ENCODE measurements around the gene GDI1.

GDI1 gene

DNA sequence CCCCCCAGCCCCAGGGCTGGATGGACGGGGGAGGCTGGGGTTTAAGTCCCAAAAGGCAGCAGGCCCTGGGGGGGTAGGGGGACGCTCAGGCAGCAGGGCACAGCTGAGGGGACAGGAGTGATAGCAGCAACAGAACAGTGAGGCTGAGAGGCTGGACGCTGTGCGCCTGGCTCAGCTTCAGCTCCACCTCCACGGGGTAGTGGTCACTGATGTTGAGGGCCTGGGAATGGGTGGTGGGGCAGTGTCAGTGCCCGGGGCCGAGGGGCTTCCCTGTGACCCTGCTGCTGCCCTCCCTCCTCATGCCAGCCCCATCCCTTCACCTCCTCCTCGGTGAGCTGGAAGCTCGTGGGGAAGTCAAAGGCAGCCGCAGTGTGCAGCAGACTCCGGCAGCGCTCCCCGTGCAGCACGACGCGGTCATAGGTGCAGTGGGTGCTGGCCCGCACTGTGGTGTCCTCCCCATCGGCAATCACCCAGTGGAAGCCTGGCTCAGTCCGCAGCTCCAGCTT is 34.3 kb upstream of the GDI1 start:
- H3K27ac Mint-ChIP-seq, result peak overlapping the region; percentile 65
- no peaks in the 10 kb centered on the region for H3K4me1 Mint-ChIP-seq
- H3K4me3 Mint-ChIP-seq, result no peak overlapping the region

DNA sequence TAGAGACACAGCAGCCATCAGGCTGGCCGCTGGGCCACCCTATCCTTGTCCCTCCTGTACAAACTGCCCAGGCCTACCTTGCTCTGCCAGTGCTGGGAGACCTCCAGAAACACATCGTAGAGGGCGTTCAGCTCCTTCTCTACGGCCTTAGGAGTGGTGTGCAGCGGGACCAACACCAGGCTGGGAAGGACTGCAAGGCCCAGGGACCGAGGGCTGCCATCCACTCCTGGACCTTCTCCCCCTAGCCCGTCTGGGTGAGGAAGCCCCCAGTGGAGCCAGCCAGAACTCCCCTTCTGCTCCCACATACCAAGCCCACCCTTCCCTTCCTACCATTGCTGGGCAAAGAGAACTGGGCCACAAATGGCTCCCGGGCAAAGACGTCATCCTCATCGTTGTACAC is 33.8 kb upstream of the GDI1 start:
- H3K36me3 Mint-ChIP-seq, result peaks cover 16% of the 10 kb centered on the region
- H3K9me3 Mint-ChIP-seq, result no peaks in the 10 kb centered on the region
- H3K4me3 Mint-ChIP-seq, result no peak overlapping the region
- no peaks in the 10 kb centered on the region for H3K4me1 Mint-ChIP-seq
- H3K27me3 Mint-ChIP-seq, result no peaks in the 10 kb centered on the region
- H3K27ac Mint-ChIP-seq, result no peak overlapping the region

More for the DNA sequence above, 34.3 kb upstream of the GDI1 start:
- no peaks in the 10 kb centered on the region for H3K27me3 Mint-ChIP-seq
- H3K9me3 Mint-ChIP-seq, result no peaks in the 10 kb centered on the region
- H3K36me3 Mint-ChIP-seq, result peaks cover 16% of the 10 kb centered on the region

DNA sequence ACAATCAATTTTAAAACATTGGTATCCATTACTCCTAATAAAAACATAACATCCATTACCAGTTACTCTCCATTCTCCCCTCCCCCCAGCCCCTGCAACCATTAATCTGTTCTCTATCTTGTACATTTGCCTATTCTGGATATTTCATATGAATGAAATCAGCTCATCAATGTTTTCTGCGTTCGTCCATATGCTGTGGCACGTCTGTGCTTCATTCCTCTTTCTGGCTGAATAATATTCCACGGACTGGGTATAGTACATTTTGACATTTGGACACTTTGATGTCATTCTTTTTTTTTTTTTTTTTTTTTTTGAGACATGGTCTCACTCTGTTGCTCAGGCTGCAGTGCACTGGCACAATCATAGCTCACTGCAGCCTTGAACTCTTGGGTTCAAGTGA is 33.1 kb upstream of the GDI1 start:
- Mint-ChIP-seq H3K36me3 (peaks cover 10% of the 10 kb centered on the region), H3K27me3 (no peaks in the 10 kb centered on the region), H3K27ac (no peak overlapping the region), H3K4me1 (peaks cover 6% of the 10 kb centered on the region), H3K9me3 (no peaks in the 10 kb centered on the region), H3K4me3 (no peak overlapping the region)

DNA sequence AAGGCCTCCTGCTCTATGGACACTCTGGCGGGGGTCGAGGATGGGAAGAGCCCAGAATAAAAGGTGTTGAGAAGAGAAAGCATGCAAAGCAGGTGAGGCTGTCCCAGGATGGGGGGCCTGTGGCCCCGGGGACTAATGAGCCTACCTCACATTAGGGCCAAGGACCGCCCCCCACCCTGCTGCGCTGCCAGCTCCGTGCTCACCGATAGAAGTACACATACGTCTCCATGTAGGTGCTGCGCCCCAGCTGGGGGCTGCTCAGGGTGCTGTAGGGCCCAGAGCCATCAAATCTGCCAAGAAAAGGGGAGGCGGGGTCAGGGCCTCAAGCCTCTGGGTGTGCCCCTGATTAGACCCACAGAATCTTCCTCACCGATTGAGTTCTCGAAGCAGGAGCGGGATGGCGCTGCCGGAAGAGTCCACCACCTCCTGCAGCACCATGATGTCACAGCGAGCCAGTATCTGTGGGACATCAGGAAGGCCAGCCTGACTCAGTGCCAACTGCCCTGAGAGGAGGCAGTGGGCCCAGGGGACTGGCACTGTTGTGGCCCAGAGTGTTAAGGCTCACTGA is 32.2 kb upstream of the GDI1 start:
- H3K4me1 Mint-ChIP-seq, result peaks cover 10% of the 10 kb centered on the region
- H3K4me3 Mint-ChIP-seq, result no peak overlapping the region
- no peaks in the 10 kb centered on the region for H3K9me3 Mint-ChIP-seq
- H3K27me3 Mint-ChIP-seq, result no peaks in the 10 kb centered on the region
- peaks cover 2% of the 10 kb centered on the region for H3K36me3 Mint-ChIP-seq
- no peak overlapping the region for H3K27ac Mint-ChIP-seq

DNA sequence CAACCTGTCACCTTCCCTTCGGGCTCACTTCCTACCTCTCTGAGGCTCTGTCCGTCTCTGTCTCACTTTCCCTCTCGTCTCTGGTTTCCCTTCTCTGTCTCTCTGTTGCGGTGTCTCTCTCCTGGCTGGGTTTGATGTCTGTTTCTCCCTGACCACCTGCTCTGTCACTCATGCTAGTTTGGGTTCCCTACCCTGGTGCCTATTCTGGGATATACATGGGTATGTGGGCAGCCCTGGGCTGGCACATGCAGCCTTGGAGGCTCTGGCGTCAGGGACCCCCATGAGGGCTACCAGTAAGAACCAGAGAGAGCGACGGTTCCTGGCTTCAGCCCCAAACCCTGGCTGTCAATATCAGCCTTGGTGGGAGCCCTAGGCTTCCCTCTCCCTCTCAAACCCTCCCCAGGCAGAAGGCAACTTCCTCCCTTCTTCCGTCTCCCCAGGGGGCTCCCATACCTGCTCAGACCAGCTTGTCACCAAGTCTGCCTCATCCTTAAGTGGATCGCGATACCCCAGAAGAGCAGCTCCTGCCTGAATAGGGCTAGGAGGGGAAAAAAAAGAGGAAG is 28.2 kb upstream of the GDI1 start:
- H3K9me3 Mint-ChIP-seq, result no peaks in the 10 kb centered on the region
- no peaks in the 10 kb centered on the region for H3K36me3 Mint-ChIP-seq
- H3K4me3 Mint-ChIP-seq, result peak overlapping the region; percentile 69
- no peaks in the 10 kb centered on the region for H3K27me3 Mint-ChIP-seq
- peaks cover 16% of the 10 kb centered on the region for H3K4me1 Mint-ChIP-seq
- H3K27ac Mint-ChIP-seq, result no peak overlapping the region

DNA sequence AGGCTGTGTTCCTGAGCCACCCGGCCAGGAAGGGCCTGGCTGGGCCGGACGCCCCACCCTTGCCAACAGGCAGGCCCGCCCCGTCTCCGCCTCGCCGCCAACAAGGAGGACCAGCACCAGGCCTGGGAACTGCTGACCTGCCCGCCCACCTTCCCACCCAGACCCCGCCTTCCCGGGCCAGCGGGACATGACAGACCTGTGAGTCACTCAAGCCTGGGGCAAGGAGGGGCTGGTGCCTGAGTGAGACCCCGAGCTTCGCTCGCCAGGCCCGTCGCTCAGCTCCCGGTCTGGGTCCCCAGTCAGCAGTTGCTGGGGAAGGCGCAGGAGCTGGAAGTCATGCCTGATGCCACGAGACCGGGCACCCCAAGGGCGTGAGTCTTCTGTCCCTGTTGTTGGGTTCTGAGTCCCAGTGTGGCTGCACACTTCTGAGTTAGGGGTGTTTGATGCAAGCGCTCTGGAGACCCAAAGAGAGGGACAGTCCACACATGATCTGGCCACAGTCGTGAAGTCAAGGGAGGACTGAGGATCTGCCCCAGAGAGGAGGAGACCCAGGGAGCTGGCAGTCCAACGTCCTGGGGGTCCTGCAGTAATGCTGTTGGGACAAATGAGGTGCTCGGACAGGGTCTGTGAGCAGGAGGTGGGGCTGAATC is 27.6 kb upstream of the GDI1 start, which contains the start of gene DNASE1L1:
TSS of gene DNASE1L1 (minus strand) at position 33 of the 650 bp plus-strand sequence. CDS start 3,686 bp downstream, outside the sequence.
- peak within 1 kb of the TSS; percentile 69 for H3K4me3 Mint-ChIP-seq
- no peaks in the 10 kb centered on the region for H3K36me3 Mint-ChIP-seq
- H3K9me3 Mint-ChIP-seq, result no peaks in the 10 kb centered on the region
- H3K27me3 Mint-ChIP-seq, result no peaks in the 10 kb centered on the region
- no peak within 1 kb of the TSS for H3K27ac Mint-ChIP-seq
- peaks cover 16% of the 10 kb centered on the region for H3K4me1 Mint-ChIP-seq

DNA sequence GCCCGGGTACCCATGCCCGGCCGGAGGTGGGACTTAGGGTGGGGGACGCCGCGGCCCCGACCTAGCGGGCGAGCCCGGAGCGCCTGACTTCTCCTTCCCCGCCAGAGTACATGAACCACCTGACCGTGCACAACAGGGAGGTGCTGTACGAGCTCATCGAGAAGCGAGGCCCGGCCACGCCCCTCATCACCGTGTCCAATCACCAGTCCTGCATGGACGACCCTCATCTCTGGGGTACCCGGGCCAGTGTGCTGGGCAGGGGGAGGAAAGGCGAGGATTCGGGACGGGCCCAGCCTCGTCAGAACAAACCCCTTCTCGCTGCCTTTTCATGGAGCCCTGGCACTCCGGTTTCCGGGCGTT is 25.0 kb upstream of the GDI1 start:
- peaks cover 16% of the 10 kb centered on the region for H3K4me1 Mint-ChIP-seq
- H3K27me3 Mint-ChIP-seq, result no peaks in the 10 kb centered on the region
- peak overlapping the region; percentile 81 for H3K4me3 Mint-ChIP-seq
- peak overlapping the region; percentile 70 for H3K27ac Mint-ChIP-seq
- H3K9me3 Mint-ChIP-seq, result no peaks in the 10 kb centered on the region
- peaks cover 2% of the 10 kb centered on the region for H3K36me3 Mint-ChIP-seq

DNA sequence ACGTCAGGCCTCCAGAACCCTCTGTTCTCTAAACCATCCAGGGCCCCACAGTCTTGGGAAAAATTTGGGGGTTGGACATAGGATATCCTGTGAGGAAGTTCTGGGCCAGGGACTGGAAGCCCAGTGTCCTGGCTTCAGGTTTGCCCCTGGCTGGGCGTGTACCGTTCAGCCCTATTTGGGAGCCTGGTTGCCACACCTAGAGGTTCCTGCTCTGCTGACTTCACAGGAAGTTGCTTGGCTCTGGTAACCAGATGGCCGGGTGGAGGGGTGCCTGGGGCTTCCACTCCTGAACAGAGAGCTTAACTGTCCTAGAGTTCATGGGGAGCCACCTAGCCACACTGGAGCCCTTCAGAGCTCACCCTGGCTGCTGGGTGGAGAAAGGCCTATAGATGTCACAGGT is 24.5 kb upstream of the GDI1 start:
- Mint-ChIP-seq H3K9me3 (no peaks in the 10 kb centered on the region), H3K36me3 (peaks cover 2% of the 10 kb centered on the region), H3K27me3 (no peaks in the 10 kb centered on the region), H3K4me3 (peak overlapping the region; percentile 81), H3K27ac (no peak overlapping the region), H3K4me1 (peaks cover 16% of the 10 kb centered on the region)

DNA sequence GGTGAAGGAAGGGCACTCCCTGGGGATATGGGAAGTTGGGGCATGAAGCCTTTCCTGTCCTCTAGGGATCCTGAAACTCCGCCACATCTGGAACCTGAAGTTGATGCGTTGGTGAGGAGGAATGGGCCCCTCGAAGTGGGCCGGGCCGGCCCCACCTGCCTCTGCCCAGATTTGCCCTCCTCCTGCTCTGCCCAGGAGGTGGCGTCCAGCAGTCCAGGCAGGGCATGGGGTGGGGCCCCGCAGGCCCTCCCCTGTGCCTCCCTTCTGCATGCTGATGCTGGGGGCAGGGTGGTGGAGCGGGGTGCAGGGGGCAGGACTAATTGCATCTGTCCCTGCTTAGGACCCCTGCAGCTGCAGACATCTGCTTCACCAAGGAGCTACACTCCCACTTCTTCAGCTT is 23.8 kb upstream of the GDI1 start:
- Mint-ChIP-seq H3K36me3 (peaks cover 2% of the 10 kb centered on the region), H3K4me1 (peaks cover 16% of the 10 kb centered on the region), H3K27me3 (no peaks in the 10 kb centered on the region), H3K4me3 (peak overlapping the region; percentile 81), H3K9me3 (no peaks in the 10 kb centered on the region), H3K27ac (no peak overlapping the region)

DNA sequence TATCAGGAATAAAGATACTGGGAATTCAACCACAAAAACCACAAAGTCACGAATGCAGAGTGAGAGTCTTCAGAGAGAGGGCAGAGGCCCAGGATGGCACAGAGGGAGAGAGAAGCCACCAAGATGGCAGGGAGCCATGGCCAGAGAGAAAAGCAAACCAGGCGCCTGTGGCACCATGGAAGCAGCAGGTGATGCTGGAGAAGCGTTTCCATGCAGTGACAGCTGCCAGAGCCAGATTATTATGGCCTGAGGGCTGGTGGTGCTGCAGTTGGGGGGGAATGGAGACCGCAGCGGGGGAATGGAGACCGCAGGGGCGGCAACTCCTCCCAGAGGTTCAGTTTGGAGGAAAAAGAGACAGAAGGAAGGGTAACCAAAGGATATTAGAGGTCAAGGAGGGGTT is 19.8 kb upstream of the GDI1 start:
- Mint-ChIP-seq H3K4me1 (peaks cover 5% of the 10 kb centered on the region), H3K4me3 (no peak overlapping the region), H3K36me3 (peaks cover 2% of the 10 kb centered on the region), H3K27me3 (no peaks in the 10 kb centered on the region), H3K27ac (no peak overlapping the region), H3K9me3 (no peaks in the 10 kb centered on the region)

DNA sequence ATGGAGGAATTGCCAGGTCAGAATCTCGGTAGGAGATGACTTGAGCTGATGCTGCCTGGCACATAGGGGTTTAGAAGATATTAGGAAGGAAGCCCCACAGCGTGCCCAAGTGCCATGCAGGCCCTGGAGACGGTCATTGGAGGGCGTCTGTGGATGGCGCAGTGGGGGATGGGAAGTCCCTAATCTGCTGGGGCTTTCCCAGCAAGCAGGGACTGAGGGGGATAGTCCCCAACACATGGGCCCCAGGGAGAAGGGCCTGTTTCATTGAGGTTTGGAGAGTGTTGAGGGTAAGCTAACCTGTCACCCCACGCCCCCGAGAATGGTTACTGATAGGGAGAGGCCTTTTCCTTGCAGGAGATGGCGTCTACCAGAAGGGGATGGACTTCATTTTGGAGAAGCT is 17.8 kb upstream of the GDI1 start:
- Mint-ChIP-seq H3K9me3 (no peaks in the 10 kb centered on the region), H3K27me3 (no peaks in the 10 kb centered on the region), H3K4me3 (no peak overlapping the region), H3K36me3 (peaks cover 2% of the 10 kb centered on the region), H3K27ac (no peak overlapping the region), H3K4me1 (peaks cover 4% of the 10 kb centered on the region)

DNA sequence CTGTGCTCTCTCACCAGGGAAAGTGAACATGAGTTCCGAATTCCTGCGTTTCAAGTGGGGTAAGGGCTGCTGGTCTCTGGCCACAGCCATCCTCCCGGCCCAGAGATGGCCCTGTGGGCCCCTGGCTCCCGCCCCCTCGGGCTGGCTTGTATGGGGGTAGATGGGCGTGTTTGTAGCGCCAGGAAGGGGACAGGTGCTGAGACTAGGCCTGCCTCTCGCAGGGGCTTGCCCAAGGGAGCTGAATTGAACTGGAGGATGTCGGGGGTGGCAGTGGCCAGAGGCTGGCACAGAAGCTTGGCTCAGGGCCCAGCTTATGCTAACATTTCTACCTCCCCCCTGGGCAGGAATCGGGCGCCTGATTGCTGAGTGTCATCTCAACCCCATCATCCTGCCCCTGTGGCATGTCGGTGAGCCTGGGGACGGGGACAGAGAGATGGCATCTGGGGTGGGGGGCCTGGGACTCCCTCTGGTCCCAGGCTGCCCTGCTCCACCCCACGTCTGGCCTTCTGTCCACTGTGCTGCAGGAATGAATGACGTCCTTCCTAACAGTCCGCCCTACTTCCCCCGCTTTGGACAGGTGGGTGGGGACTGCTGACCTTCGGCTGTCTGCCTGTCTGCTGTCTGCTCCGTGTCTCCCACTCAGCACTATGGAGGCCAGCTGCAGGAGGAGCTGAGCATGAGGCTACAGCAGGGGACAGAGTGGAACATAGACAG is 17.1 kb upstream of the GDI1 start:
- Mint-ChIP-seq H3K36me3 (peaks cover 2% of the 10 kb centered on the region), H3K27ac (no peak overlapping the region), H3K4me1 (peaks cover 8% of the 10 kb centered on the region), H3K27me3 (no peaks in the 10 kb centered on the region), H3K4me3 (no peak overlapping the region), H3K9me3 (no peaks in the 10 kb centered on the region)

DNA sequence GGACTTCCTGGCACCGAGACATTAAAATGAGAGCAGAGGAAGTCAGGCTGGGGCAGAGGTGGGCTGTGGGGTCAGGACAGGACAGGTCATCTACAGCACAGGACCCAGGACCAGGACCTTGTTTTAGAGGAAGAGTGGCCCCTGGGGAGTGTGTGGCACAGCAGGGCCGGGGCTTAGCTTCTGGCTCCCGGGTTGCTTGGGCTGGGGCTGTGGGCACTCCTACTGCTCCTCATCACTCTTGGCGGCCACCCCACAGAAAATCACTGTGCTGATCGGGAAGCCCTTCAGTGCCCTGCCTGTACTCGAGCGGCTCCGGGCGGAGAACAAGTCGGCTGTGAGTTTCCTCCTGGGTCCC is 16.6 kb upstream of the GDI1 start:
- Mint-ChIP-seq H3K27me3 (no peaks in the 10 kb centered on the region), H3K27ac (no peak overlapping the region), H3K4me1 (peaks cover 8% of the 10 kb centered on the region), H3K36me3 (no peaks in the 10 kb centered on the region), H3K9me3 (no peaks in the 10 kb centered on the region), H3K4me3 (no peak overlapping the region)

DNA sequence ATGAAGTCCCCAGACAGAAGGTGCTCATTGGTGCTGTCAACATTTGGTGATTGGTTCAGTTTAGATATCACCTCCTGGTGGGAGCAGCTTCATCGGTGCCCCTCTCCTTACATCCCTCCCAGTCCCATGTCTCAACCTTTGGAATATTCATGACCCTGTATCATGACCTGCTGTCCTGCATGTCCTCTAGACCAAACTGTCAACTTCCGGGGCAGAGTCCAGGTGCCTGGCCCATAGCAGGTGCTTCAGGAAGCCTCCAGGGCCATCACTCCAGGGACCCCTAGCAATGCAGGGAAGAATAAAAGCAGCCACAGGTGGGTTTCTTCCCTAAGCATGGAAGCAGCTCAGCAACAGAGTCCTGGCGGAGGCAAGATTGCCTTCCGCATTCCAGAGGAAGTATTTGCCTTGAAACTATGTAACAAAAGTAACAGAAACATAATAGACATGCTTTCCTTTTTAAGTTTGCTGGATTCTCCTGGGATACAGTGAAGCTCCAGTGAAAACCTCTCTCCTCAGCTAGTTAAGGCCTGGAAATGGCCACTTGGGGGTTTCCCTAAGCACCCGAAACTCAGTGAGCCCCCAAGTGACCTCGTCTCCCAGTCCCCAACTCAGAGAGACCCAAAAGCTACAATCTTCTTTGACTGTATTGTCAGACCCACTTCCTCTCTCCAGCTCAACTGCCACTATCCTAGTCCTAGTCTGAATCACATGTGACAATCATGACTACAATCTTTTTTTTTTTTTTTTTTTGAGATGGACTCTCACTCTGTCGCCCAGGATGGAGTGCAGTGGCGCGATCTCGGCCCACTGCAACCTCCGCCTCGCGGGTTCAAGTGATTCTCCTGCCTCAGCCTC is 9.8 kb upstream of the GDI1 start:
- Mint-ChIP-seq H3K27me3 (no peaks in the 10 kb centered on the region), H3K4me3 (no peak overlapping the region), H3K36me3 (no peaks in the 10 kb centered on the region), H3K9me3 (no peaks in the 10 kb centered on the region), H3K4me1 (peaks cover 22% of the 10 kb centered on the region), H3K27ac (peak overlapping the region; percentile 35)

Measured in activated naive CD4-positive, alpha-beta T cell treated with anti-CD3 and anti-CD28 coated beads, Interleukin-2, amount 50 U/mL, for 24 hours (primary cell).